ENCODE results near the gene CDKN2C. TPM values are rescaled to one million over a fixed set of nuclear protein-coding genes. Genes with fewer than 3 reads are reported as not detected.

CDKN2C gene
- total and polyA plus RNA-seq, 2 donors (not counting 3 experiments of a cell fraction or from before 2014, with no cell fraction given): 12.8 to 19.8 TPM

GRCh38 chr1:51009381-51009780 is 39.3 kb downstream of the CDKN2C start:
- ChIA-PET CTCF (no interaction called here), POLR2A (no interaction called here)
- H3K27ac ChIP-seq (ENCODE audit: insufficient read depth, low read depth, low read length): no peak overlapping the region
- dilution Hi-C loops (cut with MboI; ENCODE audit: extremely low pct_ligation_motif_present, low sequenced_read_pairs): no loop called here
- intact Hi-C loops (cut with micrococcal nuclease): no loop called here
- H3K4me2 ChIP-seq (ENCODE audit: insufficient read depth, low read length): no peak overlapping the region
- no peak for DNase-seq (ENCODE audit: low read depth, low spot score)
- no peak overlapping the region for H3K9ac ChIP-seq (replicated peaks; ENCODE audit: extremely low read depth, insufficient read depth, low read length)
- H3K9me3 ChIP-seq (replicated peaks; ENCODE audit: control insufficient read depth, insufficient read depth, low read length): no peaks in the 10 kb centered on the region
- no peaks in the 10 kb centered on the region for H3K4me1 ChIP-seq (ENCODE audit: control insufficient read depth, extremely low read depth, insufficient read depth, low read length)
- no peaks in the 10 kb centered on the region for H3K27me3 ChIP-seq (ENCODE audit: control insufficient read depth in 2 of 2, insufficient read depth in 2 of 2, low read length in 2 of 2)
- FAIRE-seq: no peak
- TF ChIP-seq MYC (IDR thresholded peaks at IDR 0.05; ENCODE audit: low read depth, low read length): no peak
- no peak for TF ChIP-seq MAX (IDR thresholded peaks at IDR 0.05; ENCODE audit: insufficient read depth, insufficient read length)
- no peak for TF ChIP-seq JUN (IDR thresholded peaks at IDR 0.05; ENCODE audit: borderline replicate concordance, insufficient read depth, insufficient read length, low read depth)
- no peak for TF ChIP-seq POLR2A (IDR thresholded peaks at IDR 0.05; ENCODE audit: low read depth, low read length)
- no peak overlapping the region for H3K4me3 ChIP-seq (replicated peaks in 1 of 3; ENCODE audit: insufficient read depth in 1 of 3, low read depth in 1 of 3, low read length in 3 of 3)
- no peaks in the 10 kb centered on the region for H3K9me1 ChIP-seq (replicated peaks; ENCODE audit: control insufficient read depth, extremely low read depth, insufficient read depth, low read length)
- H3K36me3 ChIP-seq (ENCODE audit: control insufficient read depth in 2 of 2, extremely low read depth in 1 of 2, insufficient read depth in 2 of 2, low read length in 2 of 2): no peaks in the 10 kb centered on the region
- no peak overlapping the region for H2AFZ ChIP-seq (ENCODE audit: low read depth, low read length)
- H3K79me2 ChIP-seq (ENCODE audit: control insufficient read depth, insufficient read depth, low read length): no peaks in the 10 kb centered on the region
- no peaks in the 10 kb centered on the region for H4K20me1 ChIP-seq (replicated peaks; ENCODE audit: control insufficient read depth, extremely low read depth, insufficient read depth, low read length)
- BruUV-seq (replicated peaks): no TSS peak

GRCh38 chr1:51014878-51015277 is 44.8 kb downstream of the CDKN2C start:
- no peak overlapping the region for H3K4me2 ChIP-seq (ENCODE audit: insufficient read depth, low read length)
- BruUV-seq (replicated peaks): no TSS peak
- ChIA-PET CTCF (no interaction called here), POLR2A (no interaction called here)
- no peaks in the 10 kb centered on the region for H3K9me3 ChIP-seq (replicated peaks; ENCODE audit: control insufficient read depth, insufficient read depth, low read length)
- no peaks in the 10 kb centered on the region for H3K79me2 ChIP-seq (ENCODE audit: control insufficient read depth, insufficient read depth, low read length)
- no peaks in the 10 kb centered on the region for H3K4me1 ChIP-seq (ENCODE audit: control insufficient read depth, extremely low read depth, insufficient read depth, low read length)
- TF ChIP-seq CTCF (IDR thresholded peaks at IDR 0.05; ENCODE audit: extremely low read depth in 1 of 2, insufficient read depth in 1 of 2, low read depth in 1 of 2, low read length in 2 of 2): no peak
- TF ChIP-seq JUN (IDR thresholded peaks at IDR 0.05; ENCODE audit: borderline replicate concordance, insufficient read depth, insufficient read length, low read depth): no peak
- TF ChIP-seq POLR2AphosphoS5 (IDR thresholded peaks at IDR 0.05; ENCODE audit: insufficient read depth, low read depth, low read length): no peak
- dilution Hi-C loops (cut with MboI; ENCODE audit: extremely low pct_ligation_motif_present, low sequenced_read_pairs) (no loop called here), intact Hi-C loops (cut with micrococcal nuclease) (no loop called here)
- no peaks in the 10 kb centered on the region for H3K9me1 ChIP-seq (replicated peaks; ENCODE audit: control insufficient read depth, extremely low read depth, insufficient read depth, low read length)
- H3K27me3 ChIP-seq (ENCODE audit: control insufficient read depth in 2 of 2, insufficient read depth in 2 of 2, low read length in 2 of 2): peaks cover 3 to 11% of the 10 kb centered on the region in 2 experiments
- no peaks in the 10 kb centered on the region for H4K20me1 ChIP-seq (replicated peaks; ENCODE audit: control insufficient read depth, extremely low read depth, insufficient read depth, low read length)
- no peak for FAIRE-seq
- no peak overlapping the region for H3K4me3 ChIP-seq (replicated peaks in 1 of 3; ENCODE audit: insufficient read depth in 1 of 3, low read depth in 1 of 3, low read length in 3 of 3)
- H3K9ac ChIP-seq (replicated peaks; ENCODE audit: extremely low read depth, insufficient read depth, low read length): no peak overlapping the region
- no peaks in the 10 kb centered on the region for H3K36me3 ChIP-seq (ENCODE audit: control insufficient read depth in 2 of 2, extremely low read depth in 1 of 2, insufficient read depth in 2 of 2, low read length in 2 of 2)
- no peak overlapping the region for H3K27ac ChIP-seq (ENCODE audit: insufficient read depth, low read depth, low read length)
- DNase-seq (ENCODE audit: low read depth, low spot score): no peak
- H2AFZ ChIP-seq (ENCODE audit: low read depth, low read length): no peak overlapping the region
